SK-N-MC (cell line): Measurements from ENCODE around the gene ZNF436.

Experiments
- FOXP2 ChIP-seq: optimal IDR thresholded peaks from 2 replicates; pipeline ENCODE3; 2011; ENCODE audit warnings: mild to moderate bottlenecking, moderate library complexity; ENCODE audit not compliant: insufficient read depth; ENCODE audit errors: extremely low read length, control extremely low read depth
- POLR2AphosphoS5 ChIP-seq: IDR thresholded peaks from 2 replicates; pipeline ENCODE4 v1.6.1; 2012; ENCODE audit warnings: mild to moderate bottlenecking, low read depth, low read length, borderline replicate concordance

DNA sequence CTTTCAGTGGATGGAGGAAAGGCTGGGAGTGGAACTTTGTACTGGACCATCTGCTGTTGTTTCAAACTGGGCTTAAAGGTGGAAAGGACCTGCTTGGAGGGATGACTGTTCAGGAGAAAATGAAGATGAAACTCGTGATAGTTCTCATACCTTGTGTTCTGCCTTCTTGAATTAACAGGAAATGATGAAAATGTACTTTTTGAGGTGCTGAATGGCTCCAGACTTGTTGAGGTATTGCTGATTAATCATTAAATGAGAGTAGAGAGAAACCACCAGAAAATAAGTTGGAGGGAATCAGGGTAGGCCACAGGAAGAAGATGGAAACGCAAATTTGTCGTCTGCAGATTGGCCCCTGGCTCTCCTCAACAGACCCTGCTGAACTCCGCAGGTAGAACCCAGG lies 26.2 kb upstream of the ZNF436 start:
- no peak for TF ChIP-seq FOXP2
- TF ChIP-seq POLR2AphosphoS5, result no peak
